Keratinocyte (primary cell): ENCODE measurements around the gene MRTFB. TPM values are rescaled to one million over a fixed set of nuclear protein-coding genes. Genes with fewer than 3 reads are reported as not detected.

Source experiments
- DNase-seq: peaks from one replicate; pipeline ENCODE4 v3.0.0-alpha.2; 2011; ENCODE audit warnings: low read depth, missing footprints, low spot score
- FAIRE-seq: peaks from 2 replicates; lab custom pipeline; 2011; peaks lifted over from hg19 to GRCh38; lab: Jason Lieb, UNC
- H2AFZ ChIP-seq: 2 replicates; pipeline ENCODE4 v1.6.0; 2012; ENCODE audit warnings: low read length, control low read depth, inconsistent platforms; ENCODE audit not compliant: control insufficient read depth
- H3K27ac ChIP-seq: 2 replicates; pipeline ENCODE4 v1.5.1; 2011; ENCODE audit warnings: low read length; ENCODE audit not compliant: control insufficient read depth, insufficient read depth
- H3K27me3 ChIP-seq: 3 replicates; pipeline ENCODE4 v1.6.0; 2011; ENCODE audit warnings: low read length; ENCODE audit not compliant: control insufficient read depth, insufficient read depth; ENCODE audit errors: extremely low read depth
- H3K36me3 ChIP-seq, 2 experiments: 2 replicates in 1 of 2; 3 replicates in 1 of 2; pipeline ENCODE4 v1.5.1; 2011; ENCODE audit warnings: low read length in 2 of 2, mild to moderate bottlenecking in 1 of 2; ENCODE audit not compliant: control insufficient read depth in 2 of 2, insufficient read depth in 2 of 2; ENCODE audit errors: extremely low read depth in 1 of 2
- H3K4me1 ChIP-seq: 3 replicates; pipeline ENCODE4 v1.5.1; 2011; ENCODE audit warnings: low read length; ENCODE audit not compliant: control insufficient read depth, insufficient read depth; ENCODE audit errors: extremely low read depth
- H3K4me2 ChIP-seq: 3 replicates; pipeline ENCODE4 v1.6.0; 2011; ENCODE audit warnings: low read depth, low read length; ENCODE audit not compliant: control insufficient read depth, insufficient read depth; ENCODE audit errors: extremely low read depth
- H3K4me3 ChIP-seq, 3 experiments: fragments of 200-600 bp in 1 of 3; sonication (generic) in 1 of 3; 2 replicates in 2 of 3; 3 replicates in 1 of 3; pipeline ENCODE4 v1.5.1; 2011 to 2016; ENCODE audit warnings: low read length in 3 of 3, mild to moderate bottlenecking in 3 of 3, control low read depth in 2 of 3, inconsistent platforms in 1 of 3, low read depth in 1 of 3, mixed read lengths in 1 of 3, mixed run types in 1 of 3, moderate library complexity in 1 of 3; ENCODE audit not compliant: control insufficient read depth in 2 of 3, insufficient read depth in 2 of 3; ENCODE audit errors: extremely low read depth in 1 of 3
- H3K79me2 ChIP-seq: 2 replicates; pipeline ENCODE4 v1.6.0; 2012; ENCODE audit warnings: low read length; ENCODE audit not compliant: control insufficient read depth, insufficient read depth
- H3K9ac ChIP-seq: 3 replicates; pipeline ENCODE4 v1.6.0; 2011; ENCODE audit warnings: low read length; ENCODE audit not compliant: control insufficient read depth, insufficient read depth; ENCODE audit errors: extremely low read depth
- H3K9me1 ChIP-seq: 3 replicates; pipeline ENCODE4 v1.6.0; 2011; ENCODE audit warnings: low read length; ENCODE audit not compliant: control insufficient read depth, insufficient read depth; ENCODE audit errors: extremely low read depth
- H3K9me3 ChIP-seq: 2 replicates; pipeline ENCODE4 v1.5.1; 2012; ENCODE audit warnings: low read depth, low read length; ENCODE audit not compliant: control insufficient read depth
- H4K20me1 ChIP-seq: 3 replicates; pipeline ENCODE4 v1.6.0; 2011; ENCODE audit warnings: low read length; ENCODE audit not compliant: control insufficient read depth, insufficient read depth; ENCODE audit errors: extremely low read depth
- CTCF ChIP-seq, 3 experiments: IDR thresholded peaks in 1 of 3; conservative IDR thresholded peaks in 1 of 3; optimal IDR thresholded peaks in 1 of 3; 2 replicates in 2 of 3; 3 replicates in 1 of 3; pipeline versions ENCODE3 to v1.5.1; 2011; ENCODE audit warnings: low read length in 3 of 3, mild to moderate bottlenecking in 3 of 3, moderate library complexity in 2 of 3, control low read depth in 1 of 3, inconsistent platforms in 1 of 3; ENCODE audit not compliant: insufficient read depth in 2 of 3; ENCODE audit errors: extremely low read depth in 1 of 3
- EZH2 ChIP-seq: IDR thresholded peaks from one replicate; pipeline ENCODE4 v1.6.1; 2012; ENCODE audit warnings: inconsistent platforms, mild to moderate bottlenecking, low read length, moderate library complexity
- dilution Hi-C: fragments of 300-500 bp; cut with MboI; formaldehyde crosslinking; loops from one replicate; pipeline ENCODE4 v1.7.0; 2020; ENCODE audit warnings: low sequenced_read_pairs; ENCODE audit not compliant: extremely low pct_ligation_motif_present
- polyA plus RNA-seq, 5 experiments: library from polyadenylated mRNA; depleted of rRNA in 3 of 5; stranded (reverse) in 3 of 5; stranded (forward) in 1 of 5; unstranded in 1 of 5; fragments of >200 nt; gene quantifications; 1 replicate in 1 of 5; 2 replicates in 3 of 5; 3 replicates in 1 of 5; pipeline versions ENCODE4 v1.2.1 to v1.2.3, GENCODE V29; 2011 to 2012; ENCODE audit warnings: missing spikeins in 2 of 5, low read depth in 1 of 5, low replicate concordance in 1 of 5

MRTFB gene
- polyA plus RNA-seq, 1 donor (not counting 4 experiments of a cell fraction or from before 2014, with no cell fraction given), result 12.1 TPM

GRCh38 chr16:14087181-14087580 lies 16.1 kb downstream of the MRTFB start:
- Histone ChIP-seq H3K36me3 (peaks cover 5 to 8% of the 10 kb centered on the region in 2 experiments), H3K9ac (no peak overlapping the region), H3K9me3 (no peaks in the 10 kb centered on the region), H3K27me3 (no peaks in the 10 kb centered on the region), H3K27ac (no peak overlapping the region), H3K4me3 (no peak overlapping the region), H3K4me2 (no peak overlapping the region), H2AFZ (no peak overlapping the region), H4K20me1 (no peaks in the 10 kb centered on the region), H3K9me1 (peaks cover 2% of the 10 kb centered on the region), H3K79me2 (peaks cover 31% of the 10 kb centered on the region), H3K4me1 (peaks cover 15% of the 10 kb centered on the region)
- no peak for TF ChIP-seq EZH2
- TF ChIP-seq CTCF (optimal IDR thresholded peaks at IDR 0.05 in 1 of 3, IDR thresholded peaks at IDR 0.05 in 1 of 3, conservative IDR thresholded peaks at IDR 0.05 in 1 of 3; ENCODE audit: extremely low read depth in 1 of 3, insufficient read depth in 2 of 3, low read length in 3 of 3), result no peak
- dilution Hi-C loops, result no loop called here
- FAIRE-seq (no peak), DNase-seq (no peak)

- H3K9ac ChIP-seq, result no peak overlapping the region
- peaks cover 31% of the 10 kb centered on the region for H3K79me2 ChIP-seq
- H3K27me3 ChIP-seq, result no peaks in the 10 kb centered on the region
- H3K9me1 ChIP-seq, result peaks cover 2% of the 10 kb centered on the region
- H2AFZ ChIP-seq, result no peak overlapping the region
- H4K20me1 ChIP-seq, result no peaks in the 10 kb centered on the region
- peaks cover 15% of the 10 kb centered on the region for H3K4me1 ChIP-seq
- H3K4me2 ChIP-seq, result peak overlapping the region; percentile 24
- no peak for TF ChIP-seq CTCF (optimal IDR thresholded peaks at IDR 0.05 in 1 of 3, IDR thresholded peaks at IDR 0.05 in 1 of 3, conservative IDR thresholded peaks at IDR 0.05 in 1 of 3; ENCODE audit: extremely low read depth in 1 of 3, insufficient read depth in 2 of 3, low read length in 3 of 3)
- TF ChIP-seq EZH2, result no peak
- H3K27ac ChIP-seq, result peak overlapping the region; percentile 41
- H3K4me3 ChIP-seq, result no peak overlapping the region
- dilution Hi-C loops, result no loop called here
- no peaks in the 10 kb centered on the region for H3K9me3 ChIP-seq
- DNase-seq (no peak), FAIRE-seq (no peak)
- H3K36me3 ChIP-seq, result peaks cover 5 to 8% of the 10 kb centered on the region in 2 experiments
Observed at GRCh38 chr16:14087590-14088154, 16.6 kb downstream of the MRTFB start.
